B cell (primary cell): ENCODE data around the gene GSDMA.

ENCODE experiments used
- CTCF ChIP-seq: fragments of 200-600 bp; IDR thresholded peaks from one replicate; pipeline ENCODE4 v1.8.0; 2022; ENCODE audit warnings: antibody characterized with exemption, mild to moderate bottlenecking
- EZH2 ChIP-seq: IDR thresholded peaks from 2 replicates; pipeline ENCODE4 v1.6.1; 2012; ENCODE audit warnings: borderline replicate concordance, low read depth, mild to moderate bottlenecking, moderate library complexity, low read length; ENCODE audit not compliant: insufficient read depth, poor library complexity, severe bottlenecking

GRCh38 chr17:40026816-40027613 is 64.2 kb downstream of the GSDMA start:
- TF ChIP-seq CTCF (peak; percentile 94), EZH2 (no peak)
